ENCODE data around the gene HAUS7. TPM values are rescaled to one million over a fixed set of nuclear protein-coding genes. Genes with fewer than 3 reads are reported as not detected.

The HAUS7 gene
- total RNA-seq, 6 donors from 2014 or later = 3.7 to 61.8 (median 23.0) TPM

DNA sequence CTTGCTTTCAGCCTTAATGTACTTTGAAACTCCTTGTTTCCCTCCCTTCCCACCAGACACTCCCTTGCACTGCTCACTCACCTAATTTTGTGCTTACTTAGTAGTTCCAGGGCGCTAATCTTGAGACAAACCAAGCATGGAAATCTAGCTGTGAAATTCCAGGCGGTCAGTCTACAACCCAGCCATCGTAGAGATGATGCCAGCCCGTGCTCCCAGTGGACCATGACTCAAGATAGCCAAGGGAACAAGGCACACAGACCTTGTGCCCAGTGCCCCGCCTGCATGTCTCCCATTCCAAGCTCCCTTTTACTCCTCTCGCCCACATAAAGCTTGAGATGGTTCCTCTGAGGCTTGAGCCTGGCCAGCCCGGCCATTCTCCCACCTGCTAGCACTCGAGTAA is 35.6 kb downstream of the HAUS7 start:
- Histone ChIP-seq H3K36me3 (no peaks in the 10 kb centered on the region), H3K4me1 (no peaks in the 10 kb centered on the region), H3K4me3 (no peak overlapping the region), H3K27me3 (no peaks in the 10 kb centered on the region), H3K27ac (no peak overlapping the region), H3K9me3 (peaks cover 0 to 17% (median 2%) of the 10 kb centered on the region in 4 donors)
- 90% methylated on average over 4 to 8 of the region's 8 CpGs for WGBS, 2 donors
- ATAC-seq (ENCODE audit: low FRiP score in 2 of 2) (no peak), DNase-seq (no peak)
- TF ChIP-seq EP300 (IDR thresholded peaks at IDR 0.05) (no peak), POLR2A (IDR thresholded peaks at IDR 0.05) (no peak)
- TF ChIP-seq, protein P1, sequence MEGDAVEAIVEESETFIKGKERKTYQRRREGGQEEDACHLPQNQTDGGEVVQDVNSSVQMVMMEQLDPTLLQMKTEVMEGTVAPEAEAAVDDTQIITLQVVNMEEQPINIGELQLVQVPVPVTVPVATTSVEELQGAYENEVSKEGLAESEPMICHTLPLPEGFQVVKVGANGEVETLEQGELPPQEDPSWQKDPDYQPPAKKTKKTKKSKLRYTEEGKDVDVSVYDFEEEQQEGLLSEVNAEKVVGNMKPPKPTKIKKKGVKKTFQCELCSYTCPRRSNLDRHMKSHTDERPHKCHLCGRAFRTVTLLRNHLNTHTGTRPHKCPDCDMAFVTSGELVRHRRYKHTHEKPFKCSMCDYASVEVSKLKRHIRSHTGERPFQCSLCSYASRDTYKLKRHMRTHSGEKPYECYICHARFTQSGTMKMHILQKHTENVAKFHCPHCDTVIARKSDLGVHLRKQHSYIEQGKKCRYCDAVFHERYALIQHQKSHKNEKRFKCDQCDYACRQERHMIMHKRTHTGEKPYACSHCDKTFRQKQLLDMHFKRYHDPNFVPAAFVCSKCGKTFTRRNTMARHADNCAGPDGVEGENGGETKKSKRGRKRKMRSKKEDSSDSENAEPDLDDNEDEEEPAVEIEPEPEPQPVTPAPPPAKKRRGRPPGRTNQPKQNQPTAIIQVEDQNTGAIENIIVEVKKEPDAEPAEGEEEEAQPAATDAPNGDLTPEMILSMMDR (IDR thresholded peaks at IDR 0.05) = no peak

- H3K27ac ChIP-seq = no peak overlapping the region
- no peak for ATAC-seq (ENCODE audit: low FRiP score in 2 of 2)
- TF ChIP-seq POLR2AphosphoS5 (IDR thresholded peaks at IDR 0.05) (no peak), EP300 (IDR thresholded peaks at IDR 0.05) (no peak), POLR2A (IDR thresholded peaks at IDR 0.05) (no peak)
- TF ChIP-seq, protein P1 (IDR thresholded peaks at IDR 0.05) = no peak
These were observed 36.5 kb downstream of the HAUS7 start for GRCh38 chrX:153433781-153434285.

GRCh38 chrX:153433161-153433680 is 37.2 kb downstream of the HAUS7 start:
- H3K9me3 ChIP-seq = peaks cover 0 to 13% (median 2%) of the 10 kb centered on the region in 4 donors
- WGBS, 2 donors = 68 to 84% methylated on average over 5 to 11 of the region's 12 CpGs
- no peak overlapping the region for H3K4me3 ChIP-seq
- no peak for ATAC-seq (ENCODE audit: low FRiP score in 2 of 2)
- H3K36me3 ChIP-seq = no peaks in the 10 kb centered on the region
- DNase-seq = no peak
- TF ChIP-seq EP300 (IDR thresholded peaks at IDR 0.05) = no peak
- TF ChIP-seq, protein P1 (IDR thresholded peaks at IDR 0.05) = no peak
- TF ChIP-seq POLR2AphosphoS5 (IDR thresholded peaks at IDR 0.05) = no peak
- no peak for TF ChIP-seq POLR2A (IDR thresholded peaks at IDR 0.05)
- no peaks in the 10 kb centered on the region for H3K4me1 ChIP-seq
- H3K27me3 ChIP-seq = no peaks in the 10 kb centered on the region
- H3K27ac ChIP-seq = no peak overlapping the region

More at GRCh38 chrX:153433781-153434285, 36.5 kb downstream of the HAUS7 start:
- Histone ChIP-seq H3K36me3 (no peaks in the 10 kb centered on the region), H3K4me1 (no peaks in the 10 kb centered on the region), H3K9me3 (peaks cover 0 to 13% (median 2%) of the 10 kb centered on the region in 4 donors), H3K4me3 (no peak overlapping the region), H3K27me3 (no peaks in the 10 kb centered on the region)
- DNase-seq = no peak
- WGBS, 2 donors = 87 to 100% methylated on average over 2 to 14 of the region's 17 CpGs

GRCh38 chrX:153430796-153431195 is 39.6 kb downstream of the HAUS7 start:
- Histone ChIP-seq H3K4me1 (no peaks in the 10 kb centered on the region), H3K36me3 (no peaks in the 10 kb centered on the region), H3K4me3 (no peak overlapping the region), H3K27me3 (no peaks in the 10 kb centered on the region), H3K27ac (no peak overlapping the region), H3K9me3 (peaks cover 0 to 13% (median 2%) of the 10 kb centered on the region in 4 donors)
- no peak for DNase-seq
- no peak for ATAC-seq (ENCODE audit: low FRiP score in 2 of 2)
- 84 to 88% methylated on average over 4 to 6 of the region's 6 CpGs for WGBS, 2 donors
- no peak for TF ChIP-seq POLR2A (IDR thresholded peaks at IDR 0.05)
- TF ChIP-seq EP300 (IDR thresholded peaks at IDR 0.05) = no peak
- TF ChIP-seq, protein P1 (IDR thresholded peaks at IDR 0.05) = no peak
- TF ChIP-seq POLR2AphosphoS5 (IDR thresholded peaks at IDR 0.05) = no peak

GRCh38 chrX:153426204-153426603 is 44.2 kb downstream of the HAUS7 start:
- WGBS, 2 donors = 84 to 96% methylated on average over 3 of the region's 3 CpGs

More at GRCh38 chrX:153426204-153426603, 44.2 kb downstream of the HAUS7 start:
- TF ChIP-seq, protein P1 (IDR thresholded peaks at IDR 0.05) = no peak
- no peak for TF ChIP-seq POLR2AphosphoS5 (IDR thresholded peaks at IDR 0.05)
- TF ChIP-seq EP300 (IDR thresholded peaks at IDR 0.05) = no peak
- TF ChIP-seq POLR2A (IDR thresholded peaks at IDR 0.05) = no peak
- peaks cover 0 to 8% (median 0%) of the 10 kb centered on the region in 4 donors for H3K36me3 ChIP-seq
- H3K4me3 ChIP-seq = no peak overlapping the region
- H3K9me3 ChIP-seq = peaks cover 0 to 8% (median 2%) of the 10 kb centered on the region in 4 donors
- no peaks in the 10 kb centered on the region for H3K27me3 ChIP-seq
- H3K27ac ChIP-seq = no peak overlapping the region
- no peaks in the 10 kb centered on the region for H3K4me1 ChIP-seq
- ATAC-seq (ENCODE audit: low FRiP score in 2 of 2) (no peak), DNase-seq (no peak)
